ENCODE results near the gene STEAP3.

DNA sequence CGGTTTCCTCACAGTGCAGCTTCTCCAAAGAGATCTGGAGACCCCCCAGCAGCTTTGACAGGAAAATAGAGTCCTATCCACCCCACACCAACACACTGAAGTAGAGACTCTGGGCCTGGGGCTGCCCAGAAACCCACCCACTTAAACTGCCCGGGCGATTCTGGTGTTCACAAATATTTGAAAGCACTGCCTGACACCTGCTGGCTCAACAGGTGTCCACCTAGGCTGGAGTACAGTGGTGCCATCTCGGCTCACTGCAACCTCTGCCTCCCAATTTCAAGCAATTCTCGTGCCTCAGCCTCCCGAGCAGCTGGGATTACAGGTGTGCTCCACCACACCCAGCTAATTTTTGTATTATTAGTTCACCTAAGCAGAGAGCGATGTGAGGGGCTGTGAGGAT is 5.3 kb downstream of the STEAP3 start:
- TF ChIP-seq, protein P1, sequence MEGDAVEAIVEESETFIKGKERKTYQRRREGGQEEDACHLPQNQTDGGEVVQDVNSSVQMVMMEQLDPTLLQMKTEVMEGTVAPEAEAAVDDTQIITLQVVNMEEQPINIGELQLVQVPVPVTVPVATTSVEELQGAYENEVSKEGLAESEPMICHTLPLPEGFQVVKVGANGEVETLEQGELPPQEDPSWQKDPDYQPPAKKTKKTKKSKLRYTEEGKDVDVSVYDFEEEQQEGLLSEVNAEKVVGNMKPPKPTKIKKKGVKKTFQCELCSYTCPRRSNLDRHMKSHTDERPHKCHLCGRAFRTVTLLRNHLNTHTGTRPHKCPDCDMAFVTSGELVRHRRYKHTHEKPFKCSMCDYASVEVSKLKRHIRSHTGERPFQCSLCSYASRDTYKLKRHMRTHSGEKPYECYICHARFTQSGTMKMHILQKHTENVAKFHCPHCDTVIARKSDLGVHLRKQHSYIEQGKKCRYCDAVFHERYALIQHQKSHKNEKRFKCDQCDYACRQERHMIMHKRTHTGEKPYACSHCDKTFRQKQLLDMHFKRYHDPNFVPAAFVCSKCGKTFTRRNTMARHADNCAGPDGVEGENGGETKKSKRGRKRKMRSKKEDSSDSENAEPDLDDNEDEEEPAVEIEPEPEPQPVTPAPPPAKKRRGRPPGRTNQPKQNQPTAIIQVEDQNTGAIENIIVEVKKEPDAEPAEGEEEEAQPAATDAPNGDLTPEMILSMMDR (IDR thresholded peaks at IDR 0.05; ENCODE audit: extremely low read depth in 1 of 2, insufficient read depth in 1 of 2, low read depth in 1 of 2, low read length in 2 of 2): no peak
- TF ChIP-seq POLR2AphosphoS5 (IDR thresholded peaks at IDR 0.05; ENCODE audit: insufficient read depth, low read depth, low read length) (no peak), POLR2A (IDR thresholded peaks at IDR 0.05; ENCODE audit: low read depth, low read length) (no peak), JUN (IDR thresholded peaks at IDR 0.05; ENCODE audit: borderline replicate concordance, insufficient read depth, insufficient read length, low read depth) (no peak)
